GM12878 (cell line): ENCODE measurements around the gene ANXA2R. TPM values are rescaled to one million over a fixed set of nuclear protein-coding genes. Genes with fewer than 3 reads are reported as not detected.

ENCODE experiments used
- BCL3 ChIP-seq: IDR thresholded peaks from 2 replicates; pipeline ENCODE4 v1.6.1; 2011; ENCODE audit warnings: borderline replicate concordance, low read depth, mild to moderate bottlenecking, moderate library complexity, low read length; ENCODE audit not compliant: insufficient read depth, poor library complexity, severe bottlenecking
- BHLHE40 ChIP-seq, 2 experiments: fragments of 450-650 bp in 1 of 2; IDR thresholded peaks; 2 replicates each; pipeline ENCODE4 v1.6.1; 2011 to 2017; ENCODE audit warnings: low read depth in 2 of 2, borderline replicate concordance in 1 of 2, improper control_type of control experiment in 1 of 2, low read length in 1 of 2, mild to moderate bottlenecking in 1 of 2
- BRCA1 ChIP-seq: IDR thresholded peaks from 2 replicates; pipeline ENCODE4 v1.6.1; 2011; ENCODE audit warnings: low read depth, low read length, improper control_type of control experiment
- CEBPB ChIP-seq, 2 experiments: fragments of 150-350 bp in 1 of 2; IDR thresholded peaks; 2 replicates each; pipeline ENCODE4 v1.6.1; 2012 to 2014; ENCODE audit warnings: low read depth in 2 of 2, low read length in 2 of 2, borderline replicate concordance in 1 of 2, inconsistent platforms in 1 of 2
- HCFC1 ChIP-seq: fragments of 150-350 bp; IDR thresholded peaks from 2 replicates; pipeline ENCODE4 v1.6.1; 2014; ENCODE audit warnings: low read length
- PBX3 ChIP-seq: IDR thresholded peaks from 2 replicates; pipeline ENCODE4 v1.6.1; 2011; ENCODE audit warnings: mild to moderate bottlenecking, low read depth, low read length, moderate library complexity; ENCODE audit not compliant: insufficient replicate concordance
- PKNOX1 ChIP-seq: fragments of 450-650 bp; IDR thresholded peaks from 2 replicates; pipeline ENCODE4 v1.6.1; 2016; ENCODE audit warnings: mild to moderate bottlenecking
- PRDM15 ChIP-seq: fragments of 450-650 bp; formaldehyde crosslinking; IDR thresholded peaks from 2 replicates; pipeline ENCODE4 v1.4.0; 2020; ENCODE audit warnings: mild to moderate bottlenecking, moderate library complexity
- REST ChIP-seq: IDR thresholded peaks from 2 replicates; pipeline ENCODE4 v1.6.1; 2012; ENCODE audit warnings: mild to moderate bottlenecking, low read depth, low read length
- SKIL ChIP-seq: fragments of 450-650 bp; IDR thresholded peaks from 2 replicates; pipeline ENCODE4 v1.6.1; 2017; ENCODE audit warnings: mild to moderate bottlenecking, low read depth, inconsistent platforms; ENCODE audit not compliant: poor library complexity, severe bottlenecking
- TBL1XR1 ChIP-seq: IDR thresholded peaks from 2 replicates; pipeline ENCODE4 v1.6.1; 2012; ENCODE audit warnings: low read depth, low read length, improper control_type of control experiment
- TCF3 ChIP-seq: IDR thresholded peaks from 2 replicates; pipeline ENCODE4 v1.6.1; 2012; ENCODE audit warnings: low read depth, mild to moderate bottlenecking, low read length, borderline replicate concordance; ENCODE audit not compliant: insufficient read depth
- ZNF207 ChIP-seq: fragments of 450-650 bp; IDR thresholded peaks from 2 replicates; pipeline ENCODE4 v1.6.1; 2014; ENCODE audit warnings: antibody characterized with exemption, mild to moderate bottlenecking, borderline replicate concordance
- polyA plus RNA-seq, 11 experiments: library from polyadenylated mRNA; depleted of rRNA in 4 of 11; unstranded in 6 of 11; stranded (reverse) in 5 of 11; fragments of >200 nt; fragmentation: Nextera tagmentation in 4 of 11; fragmentation: Illumina TruSeq in 1 of 11; extraction: Ambion mirVana in 4 of 11; extraction: Trizol in 1 of 11; gene quantifications; 1 replicate in 1 of 11; 2 replicates in 10 of 11; pipeline versions ENCODE4 v1.2.1 to v1.2.3, GENCODE V29; 2011 to 2016; ENCODE audit warnings: inconsistent platforms in 2 of 11, missing spikeins in 2 of 11, low read depth in 1 of 11
- total RNA-seq, 4 experiments: library from RNA; depleted of rRNA in 3 of 4; stranded (reverse); fragments of >200 nt in 3 of 4; fragmentation: Illumina TruSeq in 1 of 4; extraction: Trizol in 1 of 4; gene quantifications; 2 replicates each; pipeline versions ENCODE4 v1.2.1 to v1.2.3, GENCODE V29; 2013 to 2021

Gene ANXA2R
- total and polyA plus RNA-seq, 10 of the 15 experiments (the other 5 are each of a cell fraction or from before 2014, with no cell fraction given): 2.3 to 7.8 (median 4.4) TPM

- TF ChIP-seq REST: no peak
- TF ChIP-seq BRCA1: no peak
- TF ChIP-seq CEBPB (IDR thresholded peaks at IDR 0.05; ENCODE audit: borderline replicate concordance in 1 of 2, low read depth in 2 of 2, low read length in 2 of 2): no peak
- no peak for TF ChIP-seq PRDM15
- TF ChIP-seq PBX3: peak; percentile 4
- TF ChIP-seq SKIL: no peak
- peak; percentile 81 to 89; a peak in 3 of 4 replicates for TF ChIP-seq BHLHE40 (IDR thresholded peaks at IDR 0.05; ENCODE audit: borderline replicate concordance in 1 of 2, low read depth in 2 of 2, low read length in 1 of 2)
- TF ChIP-seq BCL3: no peak
- TF ChIP-seq TBL1XR1: no peak
- TF ChIP-seq HCFC1: no peak
- peak; percentile 6; the same call in 1 of the 2 replicates for TF ChIP-seq PKNOX1
- TF ChIP-seq ZNF207: no peak
- 0 out of 2 replicates have a peak, but pooled peaks have one; percentile 29 for TF ChIP-seq TCF3
These were observed 26.1 kb upstream of the ANXA2R start (continued) for GRCh38 chr5:43065948-43066798.
